Myocyte (in vitro differentiated cells): ENCODE data around the gene WWOX. TPM values are rescaled to one million over a fixed set of nuclear protein-coding genes. Genes with fewer than 3 reads are reported as not detected.

Experiments
- DNase-seq: peaks from one replicate; pipeline ENCODE4 v3.0.0-alpha.2; 2012; ENCODE audit warnings: low read depth
- total RNA-seq: library from RNA; depleted of rRNA; stranded (reverse); fragments of >200 nt; gene quantifications from 2 replicates; pipeline ENCODE4 v1.2.3, GENCODE V29; 2014

The WWOX gene
- total RNA-seq, 1 donor from 2014 or later: 12.5 TPM

DNA sequence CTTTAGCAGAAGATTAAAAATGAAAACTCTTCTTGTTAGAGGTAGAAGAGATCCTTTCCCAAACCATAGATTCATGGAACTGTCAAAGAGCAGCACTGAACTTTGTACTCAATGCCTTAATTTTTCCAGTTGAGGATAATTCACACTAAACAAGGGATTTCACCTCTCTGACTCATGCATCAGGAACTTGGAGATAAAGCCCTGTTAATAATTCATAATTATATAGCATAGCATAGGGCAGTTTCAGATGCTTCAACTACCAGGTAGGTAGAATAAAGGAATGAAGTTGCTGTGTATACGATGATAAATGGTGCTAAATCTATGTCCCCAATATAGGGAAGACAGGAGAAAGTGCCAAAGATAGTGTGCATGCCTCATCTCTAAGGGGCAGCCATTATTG, 1050.7 kb downstream of the WWOX start:
- DNase-seq: no peak

DNA sequence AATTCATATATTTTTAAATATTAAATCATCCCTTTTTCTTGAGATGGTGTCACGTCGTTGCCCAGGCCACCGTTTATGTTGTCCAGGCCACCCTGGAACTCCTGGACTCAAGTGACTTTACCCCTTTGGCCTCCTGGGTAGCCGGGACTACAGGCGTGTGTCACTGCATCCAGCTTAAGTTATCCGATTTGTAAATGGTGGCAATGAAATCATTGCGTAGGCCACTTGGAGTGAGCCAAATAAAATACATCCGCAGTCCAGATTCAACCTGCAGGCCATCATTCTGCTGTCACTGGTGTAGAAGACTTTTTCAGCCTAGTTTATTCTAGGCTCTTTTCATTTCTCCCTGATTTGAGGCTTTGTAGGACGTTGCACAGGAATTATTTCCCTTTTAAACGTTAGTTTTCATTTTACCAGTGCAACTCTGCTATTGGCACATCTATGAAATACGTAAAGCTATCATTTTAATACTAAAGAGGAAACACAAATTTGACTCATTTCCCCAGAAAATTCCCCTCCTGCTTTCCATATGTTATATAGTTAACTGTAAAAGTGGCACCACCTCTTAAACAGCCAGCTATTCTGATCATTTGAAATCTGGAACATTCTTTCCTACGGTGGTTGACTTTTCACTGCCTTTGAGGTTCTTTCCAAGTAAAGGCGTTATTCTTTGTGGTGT, 1051.3 kb downstream of the WWOX start:
- DNase-seq: no peak

DNA sequence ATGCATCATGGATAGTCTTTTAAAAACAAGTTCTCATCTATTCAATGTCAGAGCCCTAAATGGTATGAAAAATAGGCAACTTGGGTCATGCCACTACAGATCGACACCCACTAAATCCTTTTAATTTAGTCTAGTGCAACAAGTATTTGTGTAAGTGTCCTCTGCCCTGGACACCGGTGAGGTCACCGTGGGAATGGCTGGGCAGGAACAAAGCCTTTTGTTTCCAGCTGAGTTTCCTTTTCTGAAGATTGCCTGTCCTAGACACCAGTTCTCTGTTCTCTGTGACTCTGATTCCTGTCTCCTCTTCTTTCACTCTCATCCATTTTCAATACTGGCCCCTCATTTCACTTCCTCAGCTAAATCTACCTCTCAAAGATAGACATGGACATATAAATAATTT, 1054.6 kb downstream of the WWOX start:
- DNase-seq: no peak

DNA sequence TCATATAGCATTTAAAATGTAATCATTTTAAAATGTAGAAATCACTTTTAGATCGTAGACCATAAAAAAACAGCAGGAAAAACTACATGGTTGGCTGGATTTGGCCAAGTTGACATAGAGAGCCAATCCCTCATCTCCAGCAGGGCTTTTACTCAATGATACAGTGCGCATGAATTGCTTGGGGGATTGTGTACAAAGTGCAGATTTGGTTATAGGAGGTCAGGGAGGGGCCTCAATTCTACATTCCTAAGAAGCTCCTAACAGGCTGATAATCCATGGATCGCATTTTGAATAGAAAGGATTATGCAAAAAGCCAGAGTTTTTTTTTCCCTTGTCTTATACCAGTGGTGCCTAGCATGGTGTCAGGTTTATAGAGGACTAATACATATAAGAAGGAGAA, 1056.0 kb downstream of the WWOX start:
- DNase-seq: no peak

- DNase-seq: no peak
Measured at GRCh38 chr16:79155904-79156303, 1056.5 kb downstream of the WWOX start.

- DNase-seq: no peak
Measured at GRCh38 chr16:79156761-79157160, 1057.3 kb downstream of the WWOX start.

DNA sequence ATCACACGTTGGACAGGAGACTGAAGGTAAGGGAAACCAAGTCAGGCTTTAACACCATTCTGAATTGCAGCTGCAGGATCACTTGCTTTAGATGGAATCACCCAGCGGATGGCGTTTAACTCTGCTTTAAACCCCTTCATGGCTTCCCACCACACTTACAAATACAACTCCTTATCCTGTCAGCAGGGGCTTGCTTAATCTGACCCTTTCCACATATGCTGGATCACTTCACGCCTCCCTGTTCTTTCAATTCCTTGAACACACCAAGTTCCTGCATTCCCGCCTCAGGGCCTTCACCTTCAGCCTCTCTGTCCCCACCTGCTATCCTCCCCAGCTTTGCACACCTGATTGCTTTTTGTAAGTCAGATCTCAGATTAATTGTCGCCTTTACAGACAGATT, 1058.9 kb downstream of the WWOX start:
- no peak for DNase-seq

DNA sequence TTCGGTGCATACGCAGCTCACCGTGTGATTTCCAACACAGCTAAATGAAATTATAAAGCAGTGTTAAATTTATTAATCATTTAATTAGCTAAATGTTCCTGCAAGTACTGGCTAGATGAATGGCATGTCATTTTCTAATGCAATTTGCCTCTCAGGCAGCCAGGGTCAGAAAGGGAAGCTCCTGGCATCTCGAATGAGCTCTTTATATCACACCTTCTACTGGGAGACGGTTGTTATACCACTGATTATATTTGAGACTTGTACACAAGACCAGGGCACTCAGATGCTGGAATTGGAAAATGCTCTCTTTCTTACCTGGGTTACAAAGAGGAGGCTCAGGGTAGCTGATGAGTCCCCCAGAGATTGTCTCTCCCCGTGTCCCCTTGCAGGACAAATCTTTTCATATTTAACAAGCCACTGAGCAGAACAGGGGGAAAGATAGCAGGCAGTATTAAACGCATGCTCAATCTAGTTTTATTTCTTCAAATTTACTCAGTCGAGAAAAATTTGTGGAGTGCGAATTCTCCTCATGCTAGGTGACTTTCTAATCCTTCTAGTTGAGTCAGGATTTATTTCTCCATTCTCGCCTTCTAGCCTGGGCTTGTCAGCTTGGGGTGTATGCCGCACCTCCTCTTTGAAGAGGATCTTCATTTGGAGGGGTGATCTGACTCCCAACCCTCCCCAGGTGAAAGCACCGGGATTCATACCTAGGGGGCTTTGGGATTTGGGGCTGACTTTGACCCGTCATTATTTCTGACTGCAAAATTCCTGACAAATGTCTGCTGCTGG, 1060.0 kb downstream of the WWOX start:
- DNase-seq: no peak

DNA sequence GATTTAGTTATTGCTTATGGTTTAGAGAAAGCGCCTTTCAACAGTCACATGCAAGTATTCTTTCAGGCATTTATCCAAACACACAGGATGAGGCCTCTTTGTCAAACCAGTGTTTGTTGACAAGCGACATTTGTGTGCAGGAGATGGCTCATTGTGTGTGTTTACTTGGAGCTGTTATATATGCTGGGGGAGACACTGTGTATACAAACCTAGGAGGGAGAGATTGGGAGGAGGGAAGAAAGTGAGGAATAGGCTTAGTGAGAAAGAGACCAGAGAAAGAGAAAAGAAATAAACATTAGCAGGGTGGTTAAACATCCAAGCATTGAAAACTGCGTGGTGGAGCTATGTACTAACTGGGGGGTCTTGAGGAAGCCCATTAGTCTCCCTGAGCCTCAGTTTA, 1063.5 kb downstream of the WWOX start:
- DNase-seq: no peak

- DNase-seq: no peak
Measured at GRCh38 chr16:79163691-79164387, 1064.4 kb downstream of the WWOX start.

- DNase-seq: no peak
Measured at GRCh38 chr16:79164388-79164995, 1065.0 kb downstream of the WWOX start.

DNA sequence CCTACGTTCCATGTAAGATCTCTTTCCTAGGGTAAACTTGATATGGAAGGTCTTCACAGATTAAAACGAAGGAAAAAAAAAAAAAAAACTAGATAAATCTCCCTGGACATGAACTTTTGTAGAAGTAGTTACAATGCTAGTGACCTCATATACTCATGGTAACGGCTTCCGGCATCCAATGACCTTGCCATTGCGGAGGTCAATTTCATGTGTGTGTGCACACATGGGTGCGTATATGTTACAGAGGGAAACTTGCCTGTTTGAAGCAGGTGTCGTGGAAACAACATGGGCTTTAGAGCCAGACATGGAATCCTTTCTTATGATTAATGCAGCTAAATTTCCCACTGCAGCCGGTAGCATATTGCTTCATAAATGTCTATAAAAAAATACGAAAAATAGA, 1065.6 kb downstream of the WWOX start:
- no peak for DNase-seq

- no peak for DNase-seq
Measured at GRCh38 chr16:79165506-79165905, 1066.1 kb downstream of the WWOX start.

DNA sequence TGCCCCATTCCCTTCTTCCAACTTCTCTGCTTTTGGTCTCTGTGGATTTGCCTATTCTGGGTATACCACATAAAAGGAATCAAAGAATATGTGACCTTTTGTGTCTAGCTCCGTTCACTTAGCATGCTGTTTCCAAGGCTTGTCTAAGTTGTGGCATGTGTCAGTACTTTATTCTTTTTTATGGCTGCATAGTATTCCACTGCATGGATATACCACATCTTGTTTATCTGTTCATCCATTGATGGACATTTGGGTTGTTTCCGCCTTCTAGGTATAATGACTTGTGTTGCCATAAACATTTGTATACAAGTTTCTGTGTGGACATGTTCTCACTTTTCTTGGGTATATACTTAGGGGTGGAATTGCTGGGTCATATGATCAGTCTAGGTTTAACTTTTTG, 1068.4 kb downstream of the WWOX start:
- no peak for DNase-seq

- DNase-seq: no peak
Measured at GRCh38 chr16:79168321-79168720, 1068.9 kb downstream of the WWOX start.

DNA sequence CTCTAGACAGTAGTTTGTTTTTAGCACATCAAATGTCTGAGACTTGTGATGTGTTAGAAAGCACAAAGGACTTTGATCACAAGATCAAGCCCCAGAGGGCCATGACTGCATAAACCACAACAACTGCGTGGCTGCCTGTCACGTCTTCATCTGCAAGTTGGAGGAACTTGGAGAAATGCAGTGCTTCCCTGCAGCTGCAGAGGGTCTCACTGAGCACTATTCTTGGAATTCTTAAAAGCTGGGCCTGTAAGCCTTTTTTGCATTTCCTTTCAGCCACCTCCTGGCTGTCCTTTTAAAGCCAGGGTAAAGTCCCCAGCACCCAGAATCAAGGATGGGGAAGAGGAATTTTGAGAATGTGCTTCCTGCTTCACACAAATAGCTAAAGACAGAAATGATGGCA, 1069.8 kb downstream of the WWOX start:
- DNase-seq: peak; percentile 23

- no peak for DNase-seq
Measured at GRCh38 chr16:79170555-79171246, 1071.2 kb downstream of the WWOX start.

DNA sequence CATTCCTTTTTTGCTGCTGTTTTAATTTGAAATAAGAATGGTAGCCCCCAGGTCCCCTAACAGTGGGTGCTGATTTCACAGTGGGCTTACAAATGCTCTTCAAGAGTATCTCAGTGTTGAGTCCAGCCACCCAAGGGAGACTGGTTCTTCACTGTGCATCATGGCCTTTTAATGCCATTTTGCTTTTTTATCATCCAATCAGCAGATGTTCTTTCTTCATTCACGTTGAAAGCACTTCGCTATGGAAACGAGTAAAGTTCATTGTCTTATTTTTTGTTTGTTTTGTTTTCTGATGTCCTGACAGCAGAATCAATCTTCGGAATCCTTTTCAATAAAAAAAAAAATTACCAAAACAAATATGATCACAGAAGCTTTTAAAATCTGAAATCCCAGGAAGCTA, 1072.0 kb downstream of the WWOX start:
- DNase-seq: no peak

DNA sequence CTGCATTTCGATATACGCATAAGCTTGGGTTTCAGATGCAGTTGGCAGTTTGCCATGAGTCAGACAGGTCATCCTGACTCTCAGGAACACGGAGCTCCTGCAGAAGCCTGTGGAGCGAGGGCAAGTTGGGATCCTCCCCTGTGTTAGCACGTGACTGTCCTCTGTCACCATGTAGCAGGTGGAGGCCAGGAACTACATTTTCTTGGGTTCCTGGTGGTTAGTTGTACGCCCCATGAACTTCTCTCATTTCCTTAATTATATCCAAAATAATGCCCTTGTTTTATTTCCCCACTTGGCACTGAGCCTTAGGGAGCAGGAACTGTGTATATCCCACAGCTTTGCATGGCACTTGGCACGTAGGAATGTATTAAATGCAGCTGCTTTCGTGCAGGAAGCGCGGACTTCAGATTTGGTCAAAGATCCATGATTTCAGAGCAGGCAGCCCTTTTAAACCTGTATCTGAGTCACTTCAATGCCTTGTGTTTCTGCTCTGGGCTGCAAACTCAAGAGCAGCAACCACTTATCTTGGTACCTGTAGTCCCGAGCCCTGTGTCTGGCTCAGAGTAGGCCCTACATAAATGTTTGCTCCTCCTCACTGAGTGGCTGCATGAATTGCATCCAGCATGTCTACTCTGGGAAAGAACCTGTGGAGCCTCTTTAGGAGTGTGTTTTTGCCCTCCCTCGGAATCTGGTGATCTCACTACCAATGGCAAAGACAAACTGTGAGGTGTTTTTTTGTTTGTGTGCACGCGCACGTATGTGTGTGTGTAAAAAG, 1072.7 kb downstream of the WWOX start:
- DNase-seq: no peak

DNA sequence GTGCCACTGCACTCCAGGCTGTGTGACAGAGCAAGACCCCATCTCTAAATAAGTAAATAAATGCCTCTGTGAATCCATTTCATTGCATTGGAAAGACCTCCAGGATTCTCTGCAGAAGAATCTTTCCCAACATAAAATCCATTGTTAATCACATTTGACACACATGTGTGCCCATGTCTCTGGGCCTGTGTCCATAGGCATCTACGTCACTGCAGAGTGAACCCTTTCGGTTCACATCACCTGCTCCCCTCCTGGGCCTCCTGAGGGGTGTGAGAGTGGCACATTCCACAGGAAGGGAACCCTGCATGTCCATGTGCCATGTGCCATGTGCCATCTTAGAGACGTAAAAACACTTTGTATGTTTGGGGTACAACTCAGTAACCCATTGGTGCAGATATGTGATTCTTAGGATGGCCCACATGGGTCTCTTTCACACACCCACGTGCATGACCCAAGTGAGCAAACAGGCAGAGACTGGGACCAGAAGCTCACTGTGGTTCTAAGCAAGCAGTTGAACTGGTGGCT, 1073.6 kb downstream of the WWOX start:
- DNase-seq: no peak
